Left lung (tissue), 10 donors: ENCODE data around the gene ATXN7L3. TPM values are rescaled to one million over a fixed set of nuclear protein-coding genes. Genes with fewer than 3 reads are reported as not detected.

Source experiments
- ATAC-seq: fragments of 200-7000 bp; cut with Tn5 transposase; one replicate; pipeline ENCODE4 v1.9.1; 2020; ENCODE audit warnings: moderate library complexity
- DNase-seq, 4 donors: peaks; one replicate each; pipeline ENCODE4 v3.0.0-alpha.2; 2013 to 2020
- H3K27ac ChIP-seq, 2 donors: fragments of 200-600 bp; sonication (generic) in 1 of 2; one replicate each; pipeline versions ENCODE4 v1.5.0 to v1.8.0; 2020 to 2021
- H3K27me3 ChIP-seq, 2 donors: fragments of 200-600 bp; sonication (generic) in 1 of 2; one replicate each; pipeline versions ENCODE4 v1.5.0 to v1.8.0; 2020 to 2021
- H3K36me3 ChIP-seq, 2 donors: fragments of 200-600 bp; sonication (generic) in 1 of 2; one replicate each; pipeline versions ENCODE4 v1.5.0 to v1.8.0; 2020 to 2021
- H3K4me1 ChIP-seq, 2 donors: fragments of 200-600 bp; one replicate each; pipeline ENCODE4 v1.8.0; 2021
- H3K4me3 ChIP-seq, 2 donors: fragments of 200-600 bp; sonication (generic) in 1 of 2; one replicate each; pipeline versions ENCODE4 v1.5.0 to v1.8.0; 2020 to 2021; ENCODE audit warnings: mild to moderate bottlenecking in 1 of 2
- H3K9me3 ChIP-seq, 2 donors: fragments of 200-600 bp; sonication (generic) in 1 of 2; one replicate each; pipeline versions ENCODE4 v1.5.0 to v1.8.0; 2020 to 2021
- intact Hi-C, 2 donors: fragments of 100-400 bp; cut with DNase I; formaldehyde crosslinking; loops; one replicate each; pipeline versions ENCODE4 v1.11.2 to v1.14.2; 2022
- polyA plus RNA-seq, 6 donors: library from polyadenylated mRNA; unstranded; fragments of 120-200 nt; gene quantifications; one replicate each; pipeline ENCODE4 v1.2.1, GENCODE V29; 2013; ENCODE audit not compliant: insufficient read length in 6 of 6
- total RNA-seq, 2 donors: library from RNA; stranded (reverse); fragmentation: NEBNext Ultra II Directional; extraction: Animal tissue kit (Norgen Biotek cat#: 25700); gene quantifications; one replicate each; pipeline ENCODE4 v1.2.1, GENCODE V29; 2021
- TF ChIP-seq, protein P1 (sequence below), 2 donors: fragments of 200-600 bp; sonication (generic) in 1 of 2; IDR thresholded peaks; one replicate each; pipeline versions ENCODE4 v1.5.0 to v1.8.0; 2021; ENCODE audit warnings: antibody characterized with exemption in 2 of 2
- donor health status: DM: no; HTN: yes; CAD: no.
- donor health status: DM: no; HTN: no; CAD: no.

Gene ATXN7L3
- total and polyA plus RNA-seq, 8 donors = 51.3 to 81.8 (median 62.5) TPM

DNA sequence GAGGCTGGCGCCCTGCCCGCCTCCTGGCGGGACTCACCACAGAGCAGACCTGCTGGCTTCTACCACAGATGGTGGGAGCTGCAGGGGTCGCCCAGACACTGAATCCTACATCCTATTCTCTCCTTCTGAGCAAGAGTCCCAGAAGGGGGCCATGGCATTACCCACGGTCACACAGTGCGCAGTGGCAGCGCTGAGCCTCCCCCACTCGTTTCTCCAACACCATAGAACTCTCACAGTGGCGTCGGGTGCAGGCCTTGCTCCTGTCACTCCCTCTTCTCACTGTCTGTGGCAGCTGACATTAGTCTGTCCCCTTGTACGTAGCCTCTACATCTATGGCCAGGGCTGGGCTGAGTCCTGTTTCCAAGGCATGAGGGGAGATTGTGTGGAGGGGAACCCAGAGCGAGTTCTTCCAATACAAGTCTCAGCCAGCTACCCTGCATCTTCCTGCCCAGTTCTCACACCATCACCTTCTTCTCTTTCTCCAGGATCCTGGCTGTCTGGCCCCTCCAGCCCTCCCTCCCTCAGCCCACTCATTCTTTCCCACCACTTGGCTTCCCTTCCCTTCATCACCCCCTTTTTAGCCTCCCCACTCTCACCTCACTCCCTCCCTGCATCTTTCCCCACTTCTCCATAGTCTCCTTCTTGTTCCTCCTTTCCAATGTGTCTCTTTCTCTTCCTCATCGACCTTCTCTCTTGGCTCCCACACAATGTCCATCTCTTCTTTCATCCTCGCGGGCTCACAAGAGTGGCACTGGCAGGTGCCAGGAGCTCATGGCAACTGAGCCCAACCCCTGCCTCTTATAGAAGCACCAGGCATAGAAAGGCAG lies 13.9 kb upstream of the ATXN7L3 start:
- ATAC-seq (no peak), DNase-seq (no peak)
- TF ChIP-seq, protein P1, sequence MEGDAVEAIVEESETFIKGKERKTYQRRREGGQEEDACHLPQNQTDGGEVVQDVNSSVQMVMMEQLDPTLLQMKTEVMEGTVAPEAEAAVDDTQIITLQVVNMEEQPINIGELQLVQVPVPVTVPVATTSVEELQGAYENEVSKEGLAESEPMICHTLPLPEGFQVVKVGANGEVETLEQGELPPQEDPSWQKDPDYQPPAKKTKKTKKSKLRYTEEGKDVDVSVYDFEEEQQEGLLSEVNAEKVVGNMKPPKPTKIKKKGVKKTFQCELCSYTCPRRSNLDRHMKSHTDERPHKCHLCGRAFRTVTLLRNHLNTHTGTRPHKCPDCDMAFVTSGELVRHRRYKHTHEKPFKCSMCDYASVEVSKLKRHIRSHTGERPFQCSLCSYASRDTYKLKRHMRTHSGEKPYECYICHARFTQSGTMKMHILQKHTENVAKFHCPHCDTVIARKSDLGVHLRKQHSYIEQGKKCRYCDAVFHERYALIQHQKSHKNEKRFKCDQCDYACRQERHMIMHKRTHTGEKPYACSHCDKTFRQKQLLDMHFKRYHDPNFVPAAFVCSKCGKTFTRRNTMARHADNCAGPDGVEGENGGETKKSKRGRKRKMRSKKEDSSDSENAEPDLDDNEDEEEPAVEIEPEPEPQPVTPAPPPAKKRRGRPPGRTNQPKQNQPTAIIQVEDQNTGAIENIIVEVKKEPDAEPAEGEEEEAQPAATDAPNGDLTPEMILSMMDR (IDR thresholded peaks at IDR 0.05) = no peak
- Histone ChIP-seq H3K9me3 (no peaks in the 10 kb centered on the region), H3K4me3 (no peak overlapping the region), H3K27ac (no peak overlapping the region), H3K4me1 (peaks cover 24 to 55% of the 10 kb centered on the region in 2 donors), H3K27me3 (no peaks in the 10 kb centered on the region), H3K36me3 (peaks cover 0 to 84% of the 10 kb centered on the region in 2 donors)
- intact Hi-C loops = loop anchor here (5.0 to 10.0 kb wide), 2 partner anchors 111 to 114 kb away; partner anchors contain the start of gene SLC25A39 (in 1 of the 2)

DNA sequence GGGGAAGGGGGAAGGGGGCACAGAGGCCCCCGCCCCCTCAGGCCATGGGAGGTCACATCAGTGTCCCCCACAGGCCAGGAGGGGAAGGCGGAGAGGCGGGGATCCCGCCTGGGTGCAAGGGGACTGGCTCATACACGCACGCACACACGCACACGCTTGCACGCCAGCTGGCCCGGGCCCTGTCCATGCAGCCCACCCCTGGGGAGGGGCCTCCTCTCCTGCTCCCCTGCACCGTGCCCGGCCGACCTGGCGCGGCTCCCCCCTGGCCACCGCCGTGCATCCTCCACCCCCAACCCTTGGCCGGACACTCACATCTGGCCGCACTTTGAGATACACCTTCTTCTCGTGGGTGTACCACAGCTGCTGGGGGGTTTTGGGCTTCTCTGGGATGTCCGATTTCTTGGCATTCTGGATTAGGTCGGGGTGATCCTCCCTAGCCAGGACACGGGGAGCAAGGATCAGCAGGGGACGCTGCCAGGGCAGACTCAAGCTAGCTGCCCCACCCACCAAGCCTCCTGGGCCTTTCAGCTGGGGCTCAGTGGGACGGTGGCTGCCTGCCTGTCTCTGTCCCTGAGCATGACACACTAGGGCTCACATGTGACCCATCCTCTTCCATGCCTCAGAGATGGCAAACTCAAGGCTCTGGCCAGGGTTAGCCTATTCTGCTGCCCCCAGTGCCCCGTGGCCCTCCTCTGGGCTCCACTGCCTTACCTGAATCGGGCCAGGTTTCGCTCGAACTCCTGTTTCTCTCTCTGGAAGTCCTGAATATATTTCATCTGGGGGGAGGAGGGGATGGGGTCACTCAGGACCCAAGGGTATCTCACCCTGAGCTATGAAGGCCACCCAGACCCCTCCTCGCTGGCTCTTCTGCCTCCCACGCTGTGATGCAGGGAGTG lies 13.1 kb upstream of the ATXN7L3 start:
- no peak for DNase-seq
- Histone ChIP-seq H3K4me3 (no peak overlapping the region), H3K4me1 (peaks cover 19 to 53% of the 10 kb centered on the region in 2 donors), H3K27me3 (no peaks in the 10 kb centered on the region), H3K27ac (no peak overlapping the region), H3K36me3 (peaks cover 0 to 92% of the 10 kb centered on the region in 2 donors), H3K9me3 (no peaks in the 10 kb centered on the region)
- intact Hi-C loops = loop anchor here (5.0 to 10.0 kb wide), 2 partner anchors 112 to 115 kb away; partner anchors contain the start of gene SLC25A39 (in 1 of the 2)
- no peak for ATAC-seq
- TF ChIP-seq, protein P1 (IDR thresholded peaks at IDR 0.05) = no peak

DNA sequence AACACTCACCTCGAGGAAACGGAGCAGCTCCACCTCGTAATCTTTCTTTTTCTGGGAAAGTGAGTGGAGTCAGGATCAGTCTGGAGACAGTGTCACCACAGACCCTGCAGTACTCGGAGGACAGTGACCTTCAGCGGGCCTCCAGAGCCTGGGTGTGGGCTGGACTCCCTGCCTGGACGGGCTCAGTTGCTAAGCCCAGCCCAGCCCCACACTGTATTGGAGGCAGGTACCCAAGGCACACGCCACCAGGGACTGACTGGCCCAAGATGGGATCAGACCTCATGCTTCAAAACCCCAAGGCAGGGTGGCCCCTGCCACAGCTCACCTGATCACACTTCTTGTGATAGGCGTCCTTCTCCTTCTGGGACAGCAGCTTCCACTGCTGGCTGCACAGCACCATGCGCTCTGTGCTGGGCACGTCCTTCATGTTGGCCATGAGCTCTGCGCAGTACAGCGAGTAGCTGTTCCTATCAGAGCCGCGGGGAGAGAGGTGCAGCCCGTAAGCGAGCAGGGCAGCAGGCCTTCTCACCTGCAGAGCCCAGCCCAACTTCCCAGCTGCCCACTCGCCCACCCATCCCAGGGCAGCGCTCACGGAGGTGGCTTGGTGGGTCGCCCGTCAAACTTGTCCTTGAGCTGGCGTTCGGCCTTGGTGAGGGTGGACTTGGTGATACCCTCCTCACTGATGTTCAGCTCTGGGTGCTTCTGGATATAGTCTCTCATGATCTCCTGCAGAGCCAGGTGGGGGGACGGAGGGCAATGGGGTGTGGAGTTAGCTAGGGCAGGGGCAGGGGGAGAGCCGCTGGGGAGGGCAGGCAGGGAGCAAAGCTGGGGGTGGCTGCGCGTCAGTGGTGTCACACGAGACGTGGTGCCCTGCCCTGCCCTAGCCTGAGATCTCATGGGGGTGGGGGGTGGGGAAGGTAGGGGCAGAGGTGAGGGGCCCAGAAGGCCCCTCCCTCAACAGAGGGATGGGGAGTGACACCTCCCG lies 11.9 kb upstream of the ATXN7L3 start:
- H3K4me3 ChIP-seq = no peak overlapping the region
- H3K27ac ChIP-seq = peak overlapping the region in 1 of 2 donors; percentile 53
- no peak for ATAC-seq
- H3K36me3 ChIP-seq = peaks cover 0 to 95% of the 10 kb centered on the region in 2 donors
- H3K27me3 ChIP-seq = no peaks in the 10 kb centered on the region
- DNase-seq = peak in 1 of 4 donors; percentile 64
- intact Hi-C loops = loop anchor here (5.0 to 10.0 kb wide), 2 partner anchors 113 to 116 kb away; partner anchors contain the start of gene SLC25A39 (in 1 of the 2)
- H3K4me1 ChIP-seq = peaks cover 8 to 41% of the 10 kb centered on the region in 2 donors
- no peaks in the 10 kb centered on the region for H3K9me3 ChIP-seq
- TF ChIP-seq, protein P1 (IDR thresholded peaks at IDR 0.05) = no peak

- Histone ChIP-seq H3K9me3 (no peaks in the 10 kb centered on the region), H3K36me3 (peaks cover 0 to 87% of the 10 kb centered on the region in 2 donors), H3K4me3 (no peak overlapping the region), H3K27ac (peak overlapping the region in 1 of 2 donors; percentile 67), H3K27me3 (no peaks in the 10 kb centered on the region), H3K4me1 (peaks cover 8 to 32% of the 10 kb centered on the region in 2 donors)
- TF ChIP-seq, protein P1 (IDR thresholded peaks at IDR 0.05) = peak; percentile 95 to 100
- DNase-seq = peak; percentile 72 to 99 (median 90)
- peak; percentile 97 for ATAC-seq
- intact Hi-C loops = loop anchor here (5.0 to 10.0 kb wide), 2 partner anchors 114 to 117 kb away; partner anchors contain the start of gene SLC25A39 (in 1 of the 2)
Observed at GRCh38 chr17:44210342-44211192, 10.9 kb upstream of the ATXN7L3 start.
